NCI-H146 treated with DMSO at 0.1 percent for 48 hours (cell line): ENCODE measurements around the gene TRIP11.

Experiments
- DNase-seq: peaks from one replicate; lab custom pipeline; 2025; ENCODE audit not compliant: unreplicated experiment; lab: John Stamatoyannopoulos, UW

TRIP11 gene

GRCh38 chr14:91920526-91920925 is 119.3 kb downstream of the TRIP11 start:
- DNase-seq = no peak

GRCh38 chr14:91919814-91920213 is 120.0 kb downstream of the TRIP11 start:
- DNase-seq = no peak

GRCh38 chr14:91918186-91918883 is 121.5 kb downstream of the TRIP11 start:
- DNase-seq = no peak
